Measurements from ENCODE around the gene SCRT2. TPM values are rescaled to one million over a fixed set of nuclear protein-coding genes. Genes with fewer than 3 reads are reported as not detected.

SCRT2 gene
- total and polyA plus RNA-seq, 9 of the 15 experiments (the other 6 are each of a cell fraction or from before 2014, with no cell fraction given): 0.04 to 0.75 (median 0.13) TPM; not detected in 2

GRCh38 chr20:663315-664090 is 12.1 kb downstream of the SCRT2 start:
- no peak for ATAC-seq
- H3K9me1 ChIP-seq (ENCODE audit: control insufficient read depth, insufficient read depth, low read length): no peaks in the 10 kb centered on the region
- H3K4me1 ChIP-seq (replicated peaks in 1 of 2; ENCODE audit: control insufficient read depth in 2 of 2, insufficient read depth in 2 of 2, low read length in 2 of 2): peaks cover 17 to 21% of the 10 kb centered on the region in 2 experiments
- no peaks in the 10 kb centered on the region for H3K9me3 ChIP-seq (replicated peaks; ENCODE audit: control insufficient read depth, insufficient read depth, low read depth, low read length)
- in situ Hi-C loops (cut with MboI): no loop called here
- no TSS peak for BruUV-seq (replicated peaks)
- FAIRE-seq: no peak
- no peaks in the 10 kb centered on the region for H3K27me3 ChIP-seq (ENCODE audit: control insufficient read depth in 2 of 2, insufficient read depth in 2 of 2, low read length in 2 of 2)
- no peaks in the 10 kb centered on the region for H3K36me3 ChIP-seq (ENCODE audit: control insufficient read depth, insufficient read depth, low read length)
- H2AFZ ChIP-seq (ENCODE audit: low read depth, low read length): no peak overlapping the region
- no peaks in the 10 kb centered on the region for H4K20me1 ChIP-seq (replicated peaks; ENCODE audit: control insufficient read depth, insufficient read depth, low read length)
- DNase-seq (ENCODE audit: extremely low read depth in 1 of 4, low spot score in 3 of 4): no peak
- 93% methylated on average over 20 of the region's 84 CpGs for WGBS (ENCODE audit: insufficient coverage, low coverage, missing lambda C conversion rate)
- H3K4me2 ChIP-seq (ENCODE audit: insufficient read depth, low read length): no peak overlapping the region
- ChIA-PET POLR2A (interaction anchor here (0.5 kb wide), 1 partner anchor 182 kb away, joined by 3 read pairs; no protein-coding TSS in a partner anchor), CTCF (ENCODE audit: low intra/inter-chr PET ratio) (no interaction called here)
- no peak overlapping the region for H3K9ac ChIP-seq (ENCODE audit: insufficient read depth in 1 of 2, low read depth in 2 of 2, low read length in 2 of 2)
- intact Hi-C loops (cut with micrococcal nuclease): no loop called here
- no peaks in the 10 kb centered on the region for H3K79me2 ChIP-seq (ENCODE audit: control insufficient read depth, insufficient read depth, low read length)
- H3K27ac ChIP-seq (ENCODE audit: extremely low read depth, low read depth, low read length): no peak overlapping the region
- no peak overlapping the region for H3K4me3 ChIP-seq
- TF ChIP-seq TEAD2 (tag; IDR thresholded peaks at IDR 0.05) (no peak), ZBTB33 (CRISPR knock-in tag; IDR thresholded peaks at IDR 0.05) (peak; percentile 96), ZNF57 (CRISPR knock-in tag; IDR thresholded peaks at IDR 0.05) (no peak)

Measured in K562 (cell line).